ENCODE data around the gene KMO. TPM values are rescaled to one million over a fixed set of nuclear protein-coding genes. Genes with fewer than 3 reads are reported as not detected.

Gene KMO
- total RNA-seq = 1.2 TPM in 1 of 2 replicates, not detected in the other

GRCh38 chr1:241532162-241532531 lies at the start of gene KMO:
Gene KMO (plus strand): TSS chr1:241532378. CDS start chr1:241532445, 67 bp downstream.

DNA sequence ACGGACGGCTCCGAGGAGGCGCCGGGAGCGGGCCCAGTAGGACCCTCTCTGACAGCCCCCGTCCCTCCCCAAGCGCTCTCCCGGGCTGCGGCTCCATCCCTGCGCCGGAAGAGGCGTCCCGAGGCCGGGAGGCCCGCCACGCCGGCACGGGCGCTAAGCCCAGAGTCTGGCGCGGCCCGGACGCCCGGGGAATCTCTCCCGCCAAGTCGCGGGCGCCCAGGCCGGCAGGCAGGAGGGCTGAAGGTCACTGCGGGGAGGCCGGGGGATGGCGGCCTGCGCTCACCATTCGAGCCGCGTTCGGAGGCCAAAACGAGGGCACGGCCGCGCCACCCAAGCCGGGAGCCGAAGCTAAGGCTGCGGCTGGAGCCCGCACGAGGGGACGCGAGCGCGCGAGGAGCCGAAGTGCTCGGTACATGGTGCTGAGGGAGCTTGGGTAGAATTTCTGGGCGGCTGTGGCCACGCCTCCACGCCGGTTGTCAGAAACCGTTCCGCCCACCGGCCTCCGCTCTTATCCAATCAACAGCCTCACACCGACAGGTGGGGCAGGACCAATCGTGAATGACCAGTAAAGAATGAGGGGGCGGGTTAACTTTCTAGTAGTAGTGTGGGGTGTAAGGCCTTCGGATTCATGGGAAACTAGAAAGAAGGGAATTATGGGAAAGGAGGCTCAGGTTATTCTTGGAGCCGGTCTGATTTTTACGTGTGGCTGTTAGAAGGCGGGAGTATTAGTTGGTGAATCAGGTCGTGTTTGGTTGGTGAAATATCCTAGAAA lies 12.7 kb upstream of the KMO start, which contains the start of gene FH:
TSS of gene FH (minus strand) at position 448 of the 772 bp plus-strand sequence. CDS start at position 415, 33 bp downstream.

DNA sequence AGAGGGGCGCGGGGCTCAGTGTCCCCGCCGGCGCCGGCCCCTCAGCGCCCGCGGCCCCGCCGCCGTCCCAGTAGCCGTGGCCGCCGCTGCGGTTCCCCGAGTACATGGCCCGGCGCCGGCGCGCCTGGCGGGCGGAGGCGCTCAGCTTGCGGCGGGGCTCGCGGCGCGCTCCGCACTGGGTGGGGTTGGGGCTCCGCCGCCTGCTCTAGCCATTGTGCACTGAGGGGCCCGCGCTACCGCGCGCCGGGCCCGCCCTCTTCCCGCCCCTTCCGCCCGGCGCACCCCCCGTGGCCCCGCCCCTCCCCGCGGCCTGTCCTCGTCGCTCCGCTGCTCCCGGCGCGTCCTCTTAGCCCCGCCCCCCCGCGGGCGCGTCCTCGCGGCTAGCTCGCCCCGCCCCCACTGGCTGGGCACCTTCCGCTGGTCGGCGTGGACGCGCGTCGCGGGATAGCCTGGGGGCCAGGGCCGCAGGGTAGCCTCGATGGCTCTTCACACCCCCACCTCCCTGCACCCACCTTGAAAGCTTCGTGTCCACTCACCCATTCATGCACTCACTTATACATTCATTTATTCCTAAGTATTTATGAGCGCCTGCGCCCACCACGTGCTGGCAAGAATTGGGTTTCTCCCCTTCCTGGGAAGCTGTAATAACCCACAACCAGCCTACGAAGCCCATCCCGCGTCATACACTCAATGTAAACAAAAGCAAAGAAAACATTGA lies 108.1 kb downstream of the KMO start, which contains the start of the genes CHML and OPN3:
TSS of gene CHML (minus strand) at position 221 of the 718 bp plus-strand sequence. CDS start 4,603 bp downstream, outside the sequence.
TSS of gene OPN3 (minus strand) at position 221 of the 718 bp plus-strand sequence. CDS start at position 106, 115 bp downstream.

Other genes starting within 250 kb of the KMO start
- not detected in 2 replicates for gene RGS7, start 175.2 kb upstream of the KMO start, total RNA-seq
- 48.4 and 49.2 TPM in 2 replicates for gene FH, start 12.6 kb upstream of the KMO start, total RNA-seq
- gene CHML, start 108.0 kb downstream of the KMO start, total RNA-seq = 7.7 and 14.2 TPM in 2 replicates
- gene OPN3, start 108.0 kb downstream of the KMO start, total RNA-seq = 36.0 and 39.8 TPM in 2 replicates
- gene WDR64, start 119.9 kb downstream of the KMO start, total RNA-seq = not detected in 2 replicates

Data from tracheal epithelial cell (primary cell).